ENCODE measurements around the gene TSPAN14.

TSPAN14 gene

DNA sequence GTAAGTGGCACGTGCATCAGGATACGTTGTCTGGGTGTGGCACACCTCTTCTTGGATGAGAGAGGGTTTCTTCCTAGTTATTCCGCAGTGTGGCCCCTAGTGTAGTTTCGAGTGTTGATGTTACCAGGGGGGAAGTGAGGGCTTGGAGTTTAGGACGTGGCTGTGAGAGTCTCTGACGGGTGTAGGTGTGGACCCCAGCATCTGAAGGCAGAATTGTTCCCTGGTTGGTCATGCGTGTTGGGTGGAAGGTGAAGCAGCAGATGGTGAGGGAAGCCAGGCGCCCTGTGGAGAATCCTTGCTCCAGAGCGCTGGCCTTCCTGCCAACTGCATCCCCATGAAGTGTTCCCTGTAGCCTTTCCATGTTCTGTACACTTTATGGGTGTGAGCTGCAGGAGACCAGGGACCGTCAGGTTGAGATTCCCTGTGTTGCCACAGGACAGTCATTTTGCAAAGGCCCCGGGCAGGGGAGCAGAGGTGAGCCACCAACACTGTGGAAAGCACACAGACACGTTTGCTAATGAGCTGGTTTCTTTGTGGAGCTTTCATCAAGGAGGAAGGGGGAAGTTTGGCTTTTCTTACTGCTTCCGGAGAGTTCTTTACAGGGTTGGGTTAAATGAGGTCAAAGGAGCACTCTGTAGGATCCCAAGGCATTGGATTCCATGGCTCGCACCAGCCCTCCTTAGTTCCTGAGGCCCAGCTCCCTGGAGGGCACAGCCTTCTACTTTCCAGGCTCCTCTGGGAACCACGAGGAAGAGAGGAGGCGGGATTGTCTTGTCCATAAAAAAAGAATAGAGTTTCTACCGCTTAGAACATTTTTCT, 32.0 kb downstream of the TSPAN14 start:
- Histone ChIP-seq H3F3A (ENCODE audit: insufficient read depth) (no peaks in the 10 kb centered on the region), H4K20me1 (ENCODE audit: low read depth, low read length) (no peaks in the 10 kb centered on the region), H3K27ac (ENCODE audit: low read depth, low read length) (no peak overlapping the region), H3K79me2 (ENCODE audit: insufficient read depth, low read length) (no peaks in the 10 kb centered on the region), H3K36me3 (ENCODE audit: low read length) (no peaks in the 10 kb centered on the region), H3K9ac (ENCODE audit: low read length) (no peak overlapping the region), H3K4me2 (ENCODE audit: low read depth, low read length, poor library complexity, severe bottlenecking) (no peak overlapping the region), H3K27me3 (ENCODE audit: low read length) (no peaks in the 10 kb centered on the region), H2AFZ (ENCODE audit: low read depth, low read length, severe bottlenecking) (no peak overlapping the region), H3K9me2 (replicated peaks; ENCODE audit: insufficient read depth, low read length) (no peaks in the 10 kb centered on the region), H3K9me3 (ENCODE audit: insufficient read depth, low read length) (no peaks in the 10 kb centered on the region), H3K4me3 (ENCODE audit: insufficient read depth, low read length, poor library complexity, severe bottlenecking) (no peak overlapping the region)
- TF ChIP-seq EZH2phosphoT487 (conservative IDR thresholded peaks at IDR 0.05; ENCODE audit: low read length): no peak
- TF ChIP-seq, protein P1, sequence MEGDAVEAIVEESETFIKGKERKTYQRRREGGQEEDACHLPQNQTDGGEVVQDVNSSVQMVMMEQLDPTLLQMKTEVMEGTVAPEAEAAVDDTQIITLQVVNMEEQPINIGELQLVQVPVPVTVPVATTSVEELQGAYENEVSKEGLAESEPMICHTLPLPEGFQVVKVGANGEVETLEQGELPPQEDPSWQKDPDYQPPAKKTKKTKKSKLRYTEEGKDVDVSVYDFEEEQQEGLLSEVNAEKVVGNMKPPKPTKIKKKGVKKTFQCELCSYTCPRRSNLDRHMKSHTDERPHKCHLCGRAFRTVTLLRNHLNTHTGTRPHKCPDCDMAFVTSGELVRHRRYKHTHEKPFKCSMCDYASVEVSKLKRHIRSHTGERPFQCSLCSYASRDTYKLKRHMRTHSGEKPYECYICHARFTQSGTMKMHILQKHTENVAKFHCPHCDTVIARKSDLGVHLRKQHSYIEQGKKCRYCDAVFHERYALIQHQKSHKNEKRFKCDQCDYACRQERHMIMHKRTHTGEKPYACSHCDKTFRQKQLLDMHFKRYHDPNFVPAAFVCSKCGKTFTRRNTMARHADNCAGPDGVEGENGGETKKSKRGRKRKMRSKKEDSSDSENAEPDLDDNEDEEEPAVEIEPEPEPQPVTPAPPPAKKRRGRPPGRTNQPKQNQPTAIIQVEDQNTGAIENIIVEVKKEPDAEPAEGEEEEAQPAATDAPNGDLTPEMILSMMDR (IDR thresholded peaks at IDR 0.05; ENCODE audit: insufficient read depth, low read length, poor library complexity, severe bottlenecking): no peak

- H3K36me3 ChIP-seq (ENCODE audit: low read length): no peaks in the 10 kb centered on the region
- no peaks in the 10 kb centered on the region for H3K79me2 ChIP-seq (ENCODE audit: insufficient read depth, low read length)
- H3F3A ChIP-seq (ENCODE audit: insufficient read depth): no peaks in the 10 kb centered on the region
- H3K27me3 ChIP-seq (ENCODE audit: low read length): no peaks in the 10 kb centered on the region
- H3K4me2 ChIP-seq (ENCODE audit: low read depth, low read length, poor library complexity, severe bottlenecking): no peak overlapping the region
- H3K9me2 ChIP-seq (replicated peaks; ENCODE audit: insufficient read depth, low read length): no peaks in the 10 kb centered on the region
- H3K9ac ChIP-seq (ENCODE audit: low read length): no peak overlapping the region
- H4K20me1 ChIP-seq (ENCODE audit: low read depth, low read length): no peaks in the 10 kb centered on the region
- TF ChIP-seq, protein P1 (IDR thresholded peaks at IDR 0.05; ENCODE audit: insufficient read depth, low read length, poor library complexity, severe bottlenecking): no peak
- no peak for TF ChIP-seq EZH2phosphoT487 (conservative IDR thresholded peaks at IDR 0.05; ENCODE audit: low read length)
- H2AFZ ChIP-seq (ENCODE audit: low read depth, low read length, severe bottlenecking): no peak overlapping the region
- no peak overlapping the region for H3K27ac ChIP-seq (ENCODE audit: low read depth, low read length)
- H3K4me3 ChIP-seq (ENCODE audit: insufficient read depth, low read length, poor library complexity, severe bottlenecking): no peak overlapping the region
- H3K9me3 ChIP-seq (ENCODE audit: insufficient read depth, low read length): no peaks in the 10 kb centered on the region
Measured at GRCh38 chr10:80486785-80487420, 32.8 kb downstream of the TSPAN14 start.

DNA sequence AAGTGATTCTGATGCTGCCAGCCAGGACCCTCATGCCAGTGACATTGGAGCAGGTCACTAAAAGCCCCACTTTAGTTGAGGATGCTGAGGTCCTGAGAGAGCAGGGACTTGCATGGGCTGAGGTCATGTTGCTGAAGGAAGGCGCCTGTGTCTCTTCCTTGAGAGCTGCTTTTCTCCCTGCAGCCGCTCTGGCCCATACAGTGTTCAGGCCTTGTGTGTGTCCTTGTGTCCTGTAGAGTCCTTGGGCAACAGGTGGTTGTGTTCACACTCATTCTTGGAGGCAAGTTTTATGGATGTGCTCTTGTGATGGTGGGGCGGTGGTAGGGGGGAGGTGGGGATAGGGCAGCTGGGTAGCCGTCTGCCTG, 33.3 kb downstream of the TSPAN14 start:
- Histone ChIP-seq H3K9me3 (ENCODE audit: insufficient read depth, low read length) (no peaks in the 10 kb centered on the region), H3F3A (ENCODE audit: insufficient read depth) (no peaks in the 10 kb centered on the region), H3K4me2 (ENCODE audit: low read depth, low read length, poor library complexity, severe bottlenecking) (no peak overlapping the region), H3K27ac (ENCODE audit: low read depth, low read length) (no peak overlapping the region), H3K9ac (ENCODE audit: low read length) (no peak overlapping the region), H3K79me2 (ENCODE audit: insufficient read depth, low read length) (no peaks in the 10 kb centered on the region), H3K4me3 (ENCODE audit: insufficient read depth, low read length, poor library complexity, severe bottlenecking) (no peak overlapping the region), H3K27me3 (ENCODE audit: low read length) (no peaks in the 10 kb centered on the region), H2AFZ (ENCODE audit: low read depth, low read length, severe bottlenecking) (no peak overlapping the region), H3K9me2 (replicated peaks; ENCODE audit: insufficient read depth, low read length) (no peaks in the 10 kb centered on the region), H3K36me3 (ENCODE audit: low read length) (no peaks in the 10 kb centered on the region), H4K20me1 (ENCODE audit: low read depth, low read length) (no peaks in the 10 kb centered on the region)
- TF ChIP-seq, protein P1 (IDR thresholded peaks at IDR 0.05; ENCODE audit: insufficient read depth, low read length, poor library complexity, severe bottlenecking): no peak
- no peak for TF ChIP-seq EZH2phosphoT487 (conservative IDR thresholded peaks at IDR 0.05; ENCODE audit: low read length)
